Dendritic cell treated with granulocyte-macrophage colony-stimulating factor and Interleukin-4, amounts not matched to agents 40 ng/mL and 50 ng/mL, for 4 days (primary cell): ENCODE results near the gene CETN2.

Source experiments
- H3K27ac Mint-ChIP-seq: one replicate; pipeline ENCODE4 v1.8.0; 2022; ENCODE audit warnings: mild to moderate bottlenecking, mixed read lengths
- H3K27me3 Mint-ChIP-seq: one replicate; pipeline ENCODE4 v1.8.0; 2022; ENCODE audit warnings: mild to moderate bottlenecking, mixed read lengths
- H3K36me3 Mint-ChIP-seq: one replicate; pipeline ENCODE4 v1.8.0; 2022; ENCODE audit warnings: low read depth, mixed read lengths
- H3K4me1 Mint-ChIP-seq: one replicate; pipeline ENCODE4 v1.8.0; 2022; ENCODE audit warnings: low read depth, mixed read lengths
- H3K4me3 Mint-ChIP-seq: one replicate; pipeline ENCODE4 v1.8.0; 2022; ENCODE audit warnings: mild to moderate bottlenecking, moderate library complexity, mixed read lengths
- H3K9me3 Mint-ChIP-seq: one replicate; pipeline ENCODE4 v1.8.0; 2022; ENCODE audit warnings: mixed read lengths
- intact Hi-C: fragments of 100-400 bp; cut with micrococcal nuclease; formaldehyde crosslinking; loops from one replicate; pipeline ENCODE4 v1.15.0; 2022

CETN2 gene

GRCh38 chrX:152830312-152831305 is at the start of gene CETN2, which contains the start of gene NSDHL:
Gene CETN2 (minus strand): TSS chrX:152830757. CDS start chrX:152830710, 47 bp downstream.
Gene NSDHL (plus strand): TSS chrX:152831063. CDS start chrX:152846325, 15,262 bp downstream.
- H3K36me3 Mint-ChIP-seq: peaks cover 47% of the 10 kb centered on the region
- intact Hi-C loops: loop anchor here (10.0 kb wide), 1 partner anchor 84 kb away; no protein-coding TSS in a partner anchor

GRCh38 chrX:152878976-152879755 is 48.6 kb upstream of the CETN2 start:
- Mint-ChIP-seq H3K4me1 (no peaks in the 10 kb centered on the region), H3K27me3 (no peaks in the 10 kb centered on the region), H3K27ac (no peak overlapping the region), H3K9me3 (no peaks in the 10 kb centered on the region), H3K4me3 (no peak overlapping the region), H3K36me3 (no peaks in the 10 kb centered on the region)
- intact Hi-C loops: no loop called here

More at GRCh38 chrX:152830312-152831305, at the start of gene CETN2, which contains the start of gene NSDHL:
- Mint-ChIP-seq H3K27me3 (no peaks in the 10 kb centered on the region), H3K4me3 (peak within 1 kb of the TSS; percentile 89), H3K27ac (peak within 1 kb of the TSS; percentile 92), H3K4me1 (peaks cover 33% of the 10 kb centered on the region), H3K9me3 (no peaks in the 10 kb centered on the region)

GRCh38 chrX:152876931-152877840 is 46.6 kb upstream of the CETN2 start:
- H3K36me3 Mint-ChIP-seq: no peaks in the 10 kb centered on the region
- intact Hi-C loops: no loop called here
- no peak overlapping the region for H3K4me3 Mint-ChIP-seq
- H3K4me1 Mint-ChIP-seq: no peaks in the 10 kb centered on the region
- H3K27me3 Mint-ChIP-seq: peaks cover 2% of the 10 kb centered on the region
- no peak overlapping the region for H3K27ac Mint-ChIP-seq
- no peaks in the 10 kb centered on the region for H3K9me3 Mint-ChIP-seq

GRCh38 chrX:152873361-152873760 is 42.8 kb upstream of the CETN2 start:
- Mint-ChIP-seq H3K27ac (no peak overlapping the region), H3K36me3 (peaks cover 32% of the 10 kb centered on the region), H3K27me3 (peaks cover 2% of the 10 kb centered on the region), H3K9me3 (no peaks in the 10 kb centered on the region), H3K4me3 (no peak overlapping the region), H3K4me1 (no peaks in the 10 kb centered on the region)
- intact Hi-C loops: no loop called here

GRCh38 chrX:152872522-152872921 is 42.0 kb upstream of the CETN2 start:
- Mint-ChIP-seq H3K27ac (no peak overlapping the region), H3K9me3 (no peaks in the 10 kb centered on the region), H3K27me3 (peaks cover 2% of the 10 kb centered on the region), H3K4me3 (no peak overlapping the region), H3K4me1 (no peaks in the 10 kb centered on the region), H3K36me3 (peaks cover 40% of the 10 kb centered on the region)
- intact Hi-C loops: no loop called here

GRCh38 chrX:152871260-152871659 is 40.7 kb upstream of the CETN2 start:
- Mint-ChIP-seq H3K27ac (no peak overlapping the region), H3K4me1 (no peaks in the 10 kb centered on the region), H3K27me3 (peaks cover 2% of the 10 kb centered on the region), H3K4me3 (no peak overlapping the region), H3K9me3 (no peaks in the 10 kb centered on the region), H3K36me3 (peaks cover 53% of the 10 kb centered on the region)
- intact Hi-C loops: no loop called here

GRCh38 chrX:152869972-152870371 is 39.4 kb upstream of the CETN2 start:
- H3K27ac Mint-ChIP-seq: no peak overlapping the region
- H3K4me3 Mint-ChIP-seq: no peak overlapping the region
- H3K9me3 Mint-ChIP-seq: no peaks in the 10 kb centered on the region
- H3K27me3 Mint-ChIP-seq: peaks cover 2% of the 10 kb centered on the region
- peaks cover 65% of the 10 kb centered on the region for H3K36me3 Mint-ChIP-seq
- H3K4me1 Mint-ChIP-seq: no peaks in the 10 kb centered on the region
- intact Hi-C loops: no loop called here

- Mint-ChIP-seq H3K4me1 (no peaks in the 10 kb centered on the region), H3K9me3 (no peaks in the 10 kb centered on the region), H3K27me3 (no peaks in the 10 kb centered on the region), H3K27ac (no peak overlapping the region), H3K4me3 (no peak overlapping the region), H3K36me3 (peaks cover 96% of the 10 kb centered on the region)
- intact Hi-C loops: no loop called here
These were observed 35.8 kb upstream of the CETN2 start for GRCh38 chrX:152866386-152866785.

- Mint-ChIP-seq H3K36me3 (peaks cover 96% of the 10 kb centered on the region), H3K9me3 (no peaks in the 10 kb centered on the region), H3K4me3 (no peak overlapping the region), H3K4me1 (no peaks in the 10 kb centered on the region), H3K27ac (no peak overlapping the region), H3K27me3 (no peaks in the 10 kb centered on the region)
- intact Hi-C loops: no loop called here
These were observed 34.8 kb upstream of the CETN2 start for GRCh38 chrX:152865232-152865920.

GRCh38 chrX:152861826-152862225 is 31.3 kb upstream of the CETN2 start:
- intact Hi-C loops: no loop called here
- no peaks in the 10 kb centered on the region for H3K9me3 Mint-ChIP-seq
- peaks cover 94% of the 10 kb centered on the region for H3K36me3 Mint-ChIP-seq
- H3K27ac Mint-ChIP-seq: no peak overlapping the region
- no peak overlapping the region for H3K4me3 Mint-ChIP-seq
- no peaks in the 10 kb centered on the region for H3K27me3 Mint-ChIP-seq
- H3K4me1 Mint-ChIP-seq: no peaks in the 10 kb centered on the region

- Mint-ChIP-seq H3K36me3 (peaks cover 90% of the 10 kb centered on the region), H3K27me3 (no peaks in the 10 kb centered on the region), H3K9me3 (no peaks in the 10 kb centered on the region), H3K4me3 (no peak overlapping the region), H3K27ac (no peak overlapping the region), H3K4me1 (no peaks in the 10 kb centered on the region)
- intact Hi-C loops: no loop called here
These were observed 30.6 kb upstream of the CETN2 start for GRCh38 chrX:152861116-152861515.

GRCh38 chrX:152853986-152854385 is 23.4 kb upstream of the CETN2 start:
- H3K9me3 Mint-ChIP-seq: no peaks in the 10 kb centered on the region
- no peaks in the 10 kb centered on the region for H3K27me3 Mint-ChIP-seq
- no peaks in the 10 kb centered on the region for H3K4me1 Mint-ChIP-seq
- H3K4me3 Mint-ChIP-seq: no peak overlapping the region
- H3K36me3 Mint-ChIP-seq: peaks cover 88% of the 10 kb centered on the region
- no peak overlapping the region for H3K27ac Mint-ChIP-seq
- intact Hi-C loops: no loop called here

GRCh38 chrX:152850465-152850864 is 19.9 kb upstream of the CETN2 start:
- Mint-ChIP-seq H3K9me3 (no peaks in the 10 kb centered on the region), H3K36me3 (peaks cover 87% of the 10 kb centered on the region), H3K27ac (no peak overlapping the region), H3K4me3 (no peak overlapping the region), H3K27me3 (no peaks in the 10 kb centered on the region), H3K4me1 (no peaks in the 10 kb centered on the region)
- intact Hi-C loops: no loop called here
